HEK293 (cell line): ENCODE data around the gene HHIPL1.

Experiments
- BCL11A ChIP-seq: fragments of 450-650 bp; formaldehyde crosslinking; IDR thresholded peaks from 2 replicates; pipeline ENCODE4 v1.5.1; 2016; ENCODE audit warnings: low read depth, missing biosample characterization, missing genetic modification characterization
- GLIS1 ChIP-seq: fragments of 450-650 bp; formaldehyde crosslinking; IDR thresholded peaks from 2 replicates; pipeline ENCODE4 v1.5.1; 2016; ENCODE audit warnings: missing biosample characterization, missing genetic modification characterization
- HOXD13 ChIP-seq: sonication (generic); formaldehyde crosslinking; IDR thresholded peaks from 2 replicates; pipeline ENCODE4 v1.8.0; 2022; ENCODE audit warnings: missing genetic modification reagents, borderline replicate concordance
- ZBTB1 ChIP-seq: fragments of 450-650 bp; formaldehyde crosslinking; IDR thresholded peaks from 2 replicates; pipeline ENCODE4 v1.5.1; 2016; ENCODE audit warnings: missing biosample characterization, missing genetic modification characterization
- ZNF274 ChIP-seq, 2 experiments: fragments of 200-500 bp in 1 of 2; fragments of 450-650 bp in 1 of 2; sonication (Bioruptor generic) in 1 of 2; formaldehyde crosslinking in 1 of 2; IDR thresholded peaks; 2 replicates each; pipeline versions ENCODE4 v1.5.1 to v1.6.1; 2014 to 2016; ENCODE audit warnings: borderline replicate concordance in 1 of 2, inconsistent platforms in 1 of 2, low read length in 1 of 2, missing biosample characterization in 1 of 2, missing genetic modification characterization in 1 of 2
- ZSCAN30 ChIP-seq: fragments of 450-650 bp; IDR thresholded peaks from 2 replicates; pipeline ENCODE4 v1.5.1; 2018; ENCODE audit warnings: missing biosample characterization, mild to moderate bottlenecking, missing genetic modification characterization, moderate library complexity
- TF ChIP-seq, protein P1 (sequence below): fragments of 450-650 bp; formaldehyde crosslinking; IDR thresholded peaks from 2 replicates; pipeline ENCODE4 v1.5.1; 2016; ENCODE audit warnings: missing biosample characterization, missing genetic modification characterization
- TF ChIP-seq, protein P2 (sequence below): fragments of 450-650 bp; formaldehyde crosslinking; IDR thresholded peaks from 2 replicates; pipeline ENCODE4 v1.5.1; 2016; ENCODE audit warnings: missing biosample characterization, missing genetic modification characterization

DNA sequence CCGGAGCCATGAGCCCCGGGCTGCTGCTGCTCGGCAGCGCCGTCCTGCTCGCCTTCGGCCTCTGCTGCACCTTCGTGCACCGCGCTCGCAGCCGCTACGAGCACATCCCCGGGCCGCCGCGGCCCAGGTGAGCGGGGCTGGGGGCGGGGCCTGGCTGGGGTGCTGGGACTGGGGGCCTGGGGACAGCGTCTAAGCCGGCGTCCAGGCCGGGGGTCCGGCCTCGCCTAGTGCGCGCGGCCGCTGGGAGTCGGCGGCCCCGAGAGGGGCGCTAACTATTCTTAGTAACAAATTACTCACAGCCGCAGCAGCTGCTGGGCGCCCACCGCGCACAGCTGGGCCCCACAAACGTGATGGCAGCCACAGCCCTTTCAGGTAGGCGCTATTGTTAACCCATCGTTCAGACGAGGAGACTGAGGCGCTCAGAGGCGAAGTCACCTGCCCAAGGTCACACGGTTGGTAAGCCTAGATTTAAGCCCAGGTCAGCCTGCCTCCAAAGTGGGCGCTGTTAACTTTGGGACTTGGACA, 39.5 kb downstream of the HHIPL1 start:
- TF ChIP-seq, protein P1, sequence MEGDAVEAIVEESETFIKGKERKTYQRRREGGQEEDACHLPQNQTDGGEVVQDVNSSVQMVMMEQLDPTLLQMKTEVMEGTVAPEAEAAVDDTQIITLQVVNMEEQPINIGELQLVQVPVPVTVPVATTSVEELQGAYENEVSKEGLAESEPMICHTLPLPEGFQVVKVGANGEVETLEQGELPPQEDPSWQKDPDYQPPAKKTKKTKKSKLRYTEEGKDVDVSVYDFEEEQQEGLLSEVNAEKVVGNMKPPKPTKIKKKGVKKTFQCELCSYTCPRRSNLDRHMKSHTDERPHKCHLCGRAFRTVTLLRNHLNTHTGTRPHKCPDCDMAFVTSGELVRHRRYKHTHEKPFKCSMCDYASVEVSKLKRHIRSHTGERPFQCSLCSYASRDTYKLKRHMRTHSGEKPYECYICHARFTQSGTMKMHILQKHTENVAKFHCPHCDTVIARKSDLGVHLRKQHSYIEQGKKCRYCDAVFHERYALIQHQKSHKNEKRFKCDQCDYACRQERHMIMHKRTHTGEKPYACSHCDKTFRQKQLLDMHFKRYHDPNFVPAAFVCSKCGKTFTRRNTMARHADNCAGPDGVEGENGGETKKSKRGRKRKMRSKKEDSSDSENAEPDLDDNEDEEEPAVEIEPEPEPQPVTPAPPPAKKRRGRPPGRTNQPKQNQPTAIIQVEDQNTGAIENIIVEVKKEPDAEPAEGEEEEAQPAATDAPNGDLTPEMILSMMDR (tag by site-specific recombination) = no peak
- TF ChIP-seq BCL11A (no peak), ZNF274 (IDR thresholded peaks at IDR 0.05; ENCODE audit: low read length) (no peak), ZNF274 (tag by site-specific recombination; IDR thresholded peaks at IDR 0.05; ENCODE audit: borderline replicate concordance) (no peak), ZBTB1 (no peak), GLIS1 (tag by site-specific recombination) (no peak), ZSCAN30 (tag by site-specific recombination) (no peak), HOXD13 (no peak)
- TF ChIP-seq, protein P2, sequence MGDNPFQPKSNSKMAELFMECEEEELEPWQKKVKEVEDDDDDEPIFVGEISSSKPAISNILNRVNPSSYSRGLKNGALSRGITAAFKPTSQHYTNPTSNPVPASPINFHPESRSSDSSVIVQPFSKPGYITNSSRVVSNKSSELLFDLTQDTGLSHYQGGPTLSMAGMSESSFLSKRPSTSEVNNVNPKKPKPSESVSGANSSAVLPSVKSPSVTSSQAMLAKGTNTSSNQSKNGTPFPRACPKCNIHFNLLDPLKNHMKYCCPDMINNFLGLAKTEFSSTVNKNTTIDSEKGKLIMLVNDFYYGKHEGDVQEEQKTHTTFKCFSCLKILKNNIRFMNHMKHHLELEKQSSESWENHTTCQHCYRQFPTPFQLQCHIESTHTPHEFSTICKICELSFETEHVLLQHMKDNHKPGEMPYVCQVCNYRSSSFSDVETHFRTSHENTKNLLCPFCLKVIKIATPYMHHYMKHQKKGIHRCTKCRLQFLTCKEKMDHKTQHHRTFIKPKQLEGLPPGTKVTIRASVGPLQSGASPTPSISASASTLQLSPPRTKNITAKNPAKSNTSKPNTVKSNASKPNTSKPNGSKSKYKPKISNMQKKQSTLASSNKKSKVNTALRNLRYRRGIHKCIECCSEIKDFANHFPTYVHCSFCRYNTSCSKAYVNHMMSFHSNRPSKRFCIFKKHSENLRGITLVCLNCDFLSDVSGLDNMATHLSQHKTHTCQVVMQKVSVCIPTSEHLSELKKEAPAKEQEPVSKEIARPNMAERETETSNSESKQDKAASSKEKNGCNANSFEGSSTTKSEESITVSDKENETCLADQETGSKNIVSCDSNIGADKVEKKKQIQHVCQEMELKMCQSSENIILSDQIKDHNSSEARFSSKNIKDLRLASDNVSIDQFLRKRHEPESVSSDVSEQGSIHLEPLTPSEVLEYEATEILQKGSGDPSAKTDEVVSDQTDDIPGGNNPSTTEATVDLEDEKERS (tag by site-specific recombination) = no peak
